Stimulated activated CD8-positive, alpha-beta memory T cell treated with anti-CD3 and anti-CD28 coated beads, Interleukin-15, amount 100 ng/mL, for 24 hours (primary cell): ENCODE measurements around the gene TMTC4.
"Not testable (repeated sequence)": the region's sequence is repeated elsewhere in the genome, so short reads cannot be mapped to it uniquely, and the experiment has no call there.

ENCODE experiments used
- DNase-seq: peaks from one replicate; pipeline ENCODE4 v3.0.0-alpha.2; 2020; ENCODE audit warnings: low read depth

Gene TMTC4

GRCh38 chr13:100584896-100585295 is 89.7 kb downstream of the TMTC4 start:
- no peak for DNase-seq

- DNase-seq = no peak
Measured at GRCh38 chr13:100581504-100581903, 93.1 kb downstream of the TMTC4 start.

- no peak for DNase-seq
Measured at GRCh38 chr13:100581030-100581429, 93.6 kb downstream of the TMTC4 start.

DNA sequence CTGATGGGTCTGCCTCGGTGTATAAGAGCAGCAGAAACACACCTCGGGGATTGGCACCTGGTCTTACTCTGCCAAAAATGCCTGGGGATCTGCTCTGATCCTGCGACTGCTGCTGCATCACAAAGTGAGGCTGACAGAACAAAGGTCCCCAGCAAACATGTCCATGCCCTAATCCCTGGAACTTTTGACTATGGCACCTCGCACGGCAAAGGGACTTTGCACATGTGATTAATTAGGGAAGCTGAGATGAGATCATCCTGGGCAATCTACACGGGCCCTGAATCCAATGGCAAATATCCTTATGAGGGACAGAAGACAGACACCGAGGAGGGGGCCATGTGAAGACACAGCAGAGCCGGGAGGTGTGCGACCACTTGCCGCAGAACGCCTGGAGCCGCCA is 94.5 kb downstream of the TMTC4 start:
- no peak for DNase-seq

GRCh38 chr13:100577239-100577638 is 97.4 kb downstream of the TMTC4 start:
- not testable (repeated sequence) for DNase-seq

DNA sequence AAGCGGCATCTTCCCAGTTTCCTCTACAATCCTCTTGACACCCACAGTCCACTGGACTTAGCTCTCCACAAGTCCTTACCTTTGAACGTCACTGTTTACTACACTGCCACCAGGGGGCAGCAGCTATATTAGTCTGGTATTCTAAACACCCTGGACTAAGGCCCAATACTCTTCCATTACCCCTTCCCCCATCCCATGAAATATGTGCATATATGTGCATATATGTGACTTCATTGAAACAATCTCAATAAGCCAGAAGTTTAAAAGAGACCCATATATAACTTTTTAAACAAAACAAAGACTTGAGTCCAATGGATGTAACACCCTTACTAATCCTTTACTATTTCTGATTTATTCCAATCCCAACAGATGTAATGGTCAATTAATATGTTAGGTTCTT is 101.5 kb downstream of the TMTC4 start:
- DNase-seq = peak; percentile 47

DNA sequence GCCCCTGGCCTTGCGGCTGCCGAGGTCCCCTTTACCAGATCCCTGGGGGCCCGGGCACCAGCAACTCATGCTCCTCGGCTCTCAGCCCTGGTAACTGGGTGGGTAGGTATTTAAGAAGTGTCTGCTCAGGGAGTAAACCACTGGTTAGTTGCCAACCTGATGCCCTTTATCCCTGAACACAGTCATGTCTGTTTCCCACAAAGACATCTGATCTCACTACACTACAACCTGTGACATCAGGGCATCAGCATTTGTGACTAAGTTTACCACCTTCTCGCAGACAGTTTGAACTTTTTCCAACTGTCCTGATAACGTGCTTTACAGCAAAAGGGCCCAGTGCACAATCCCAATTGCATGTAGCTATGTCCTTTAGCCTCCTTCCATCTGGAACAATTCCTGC is 108.1 kb downstream of the TMTC4 start:
- no peak for DNase-seq

DNA sequence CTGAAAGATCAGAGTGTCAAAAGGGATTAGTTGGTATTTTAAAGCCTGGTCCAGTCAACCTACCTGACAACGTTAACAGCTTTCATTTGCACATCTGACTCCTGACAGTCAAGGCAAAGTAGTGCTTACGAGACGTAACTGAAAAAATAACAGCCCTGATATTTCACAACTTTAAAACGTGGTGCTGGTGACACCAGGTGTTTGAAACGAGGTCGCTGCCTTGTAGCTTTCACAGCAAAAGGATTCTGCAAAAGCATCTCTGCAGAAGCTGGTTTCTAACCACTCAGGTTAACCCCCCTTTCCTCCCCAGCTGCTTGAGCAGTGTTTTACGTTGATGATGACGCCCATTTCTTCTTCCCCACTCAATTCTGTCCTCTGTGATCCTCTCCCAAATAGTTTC is 109.3 kb downstream of the TMTC4 start:
- no peak for DNase-seq

DNA sequence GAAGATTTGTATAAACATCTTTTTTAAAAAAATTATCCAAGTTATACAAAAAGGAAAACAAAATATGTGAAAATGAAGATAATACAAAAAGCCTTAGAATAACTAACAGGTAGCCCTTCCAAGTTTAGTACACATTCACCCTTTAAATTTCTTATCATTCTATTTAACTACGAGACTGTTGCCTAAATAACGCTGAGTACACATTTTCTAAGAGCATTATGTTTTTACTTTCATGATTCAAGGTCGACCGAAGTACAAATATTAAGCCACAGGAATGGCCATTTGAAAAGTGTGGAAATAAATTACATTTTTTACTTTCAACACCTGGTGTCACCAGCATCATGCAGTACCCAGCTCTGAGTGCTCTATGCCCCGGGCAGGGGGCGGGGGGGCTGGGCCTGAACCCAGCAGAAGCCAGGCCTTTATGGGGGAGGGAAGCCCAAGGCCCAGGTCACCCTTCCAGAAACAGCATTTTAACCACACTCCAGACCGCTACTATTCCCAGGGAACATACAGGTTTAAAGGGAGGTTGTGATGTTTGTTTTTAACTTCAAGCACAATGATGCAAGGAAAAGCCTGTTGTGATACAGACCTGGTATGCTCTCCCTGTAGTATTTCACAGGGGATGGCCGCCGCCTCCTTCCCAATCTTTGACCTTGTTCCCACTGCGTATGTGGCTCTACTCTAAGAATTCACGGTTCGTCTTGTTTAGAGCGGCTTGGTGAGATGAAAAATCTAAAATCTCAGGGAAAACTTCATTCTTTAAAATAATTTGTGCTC is 110.0 kb downstream of the TMTC4 start:
- no peak for DNase-seq

- no peak for DNase-seq
Measured at GRCh38 chr13:100563779-100564178, 110.8 kb downstream of the TMTC4 start.

- no peak for DNase-seq
Measured at GRCh38 chr13:100561599-100562204, 112.9 kb downstream of the TMTC4 start.

DNA sequence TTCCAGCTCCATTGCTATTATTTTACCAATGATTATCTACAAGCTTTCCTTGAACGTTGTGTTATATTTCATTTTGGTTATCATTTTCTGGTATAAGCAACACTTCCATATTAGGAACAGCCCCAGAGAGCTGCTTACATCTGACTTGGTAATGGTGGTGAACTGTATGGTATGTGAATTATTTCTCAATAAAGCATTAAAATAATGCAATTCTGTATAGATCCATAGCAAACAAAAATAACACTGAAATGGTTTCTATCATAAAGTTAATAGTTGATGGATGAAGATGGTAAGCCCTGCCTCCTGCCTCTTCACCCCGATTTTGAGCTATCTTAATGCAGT is 113.5 kb downstream of the TMTC4 start:
- DNase-seq = no peak

DNA sequence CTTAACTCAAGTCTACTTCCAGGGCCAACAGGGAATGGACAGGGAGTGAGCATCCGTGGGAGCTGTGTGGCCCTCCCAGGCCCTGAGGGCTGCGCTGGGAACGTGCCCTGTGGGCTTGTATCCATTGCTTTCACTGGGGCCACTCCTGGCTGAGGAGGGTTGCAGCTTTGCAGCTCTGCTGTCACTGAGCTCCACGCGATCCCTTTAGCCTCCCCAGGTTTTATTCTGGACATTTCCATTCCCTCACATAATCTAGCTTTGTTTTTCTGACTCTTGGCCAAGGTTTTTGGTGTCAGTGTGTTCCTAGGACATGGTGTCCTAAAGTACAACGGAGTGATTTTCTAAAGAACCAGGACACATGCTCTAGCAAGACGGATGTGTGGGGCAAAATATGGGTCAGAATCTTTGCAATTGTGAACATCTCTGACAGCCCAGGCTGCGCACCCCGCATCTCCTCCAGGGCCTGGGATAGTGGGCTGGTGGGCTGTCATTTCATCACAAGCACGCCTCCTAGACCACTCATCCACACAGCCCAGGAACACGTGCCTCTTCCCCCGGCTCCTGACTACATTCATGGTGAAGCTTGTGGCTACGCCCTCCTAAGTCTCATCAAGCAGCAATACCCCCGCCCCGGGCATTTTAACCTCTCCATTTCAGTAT is 114.0 kb downstream of the TMTC4 start:
- DNase-seq = no peak

GRCh38 chr13:100559886-100560285 is 114.7 kb downstream of the TMTC4 start:
- DNase-seq = no peak
